ENCODE data around the gene UFSP1. TPM values are rescaled to one million over a fixed set of nuclear protein-coding genes. Genes with fewer than 3 reads are reported as not detected.

The UFSP1 gene
- total and polyA plus RNA-seq, 2 of the 13 experiments (the other 11 are each of a cell fraction or from before 2014, with no cell fraction given) = 0.65 to 3.3 TPM

GRCh38 chr7:100874577-100875355 is 14.7 kb downstream of the UFSP1 start, which contains the start of gene SRRT (continued):
- TF ChIP-seq ZNF713 (CRISPR knock-in tag; IDR thresholded peaks at IDR 0.05) = peak; percentile 62; the same call in 1 of the 2 replicates
- peak; percentile 51 for TF ChIP-seq SIN3B (IDR thresholded peaks at IDR 0.05; ENCODE audit: low read length)
- TF ChIP-seq ZBTB10 (CRISPR knock-in tag; IDR thresholded peaks at IDR 0.05; ENCODE audit: borderline replicate concordance) = peak; percentile 17; the same call in 1 of the 2 replicates
- peak; percentile 72; the same call in 1 of the 2 replicates for TF ChIP-seq ZNF766 (CRISPR knock-in tag; IDR thresholded peaks at IDR 0.05; ENCODE audit: borderline replicate concordance)
- peak; percentile 98 for TF ChIP-seq ZMYM4 (CRISPR knock-in tag; IDR thresholded peaks at IDR 0.05)
- 0 out of 2 replicates have a peak, but pooled peaks have one; percentile 54 for TF ChIP-seq CREB3 (CRISPR knock-in tag; IDR thresholded peaks at IDR 0.05)
- TF ChIP-seq ZNF446 (CRISPR knock-in tag; IDR thresholded peaks at IDR 0.05) = no peak
- peak; percentile 88 for TF ChIP-seq KLF11 (CRISPR knock-in tag; IDR thresholded peaks at IDR 0.05)
- no peak; the same call in 1 of the 2 replicates for TF ChIP-seq ZNF749 (CRISPR knock-in tag; IDR thresholded peaks at IDR 0.05; ENCODE audit: borderline replicate concordance)
- TF ChIP-seq ZNF512B (CRISPR knock-in tag; IDR thresholded peaks at IDR 0.05; ENCODE audit: borderline replicate concordance) = no peak
- no peak for TF ChIP-seq TRIM22 (IDR thresholded peaks at IDR 0.05)
- TF ChIP-seq HDAC2 (CRISPR knock-in tag; IDR thresholded peaks at IDR 0.05) = peak; percentile 92
- peak; percentile 88; the same call in 1 of the 2 replicates for TF ChIP-seq ZSCAN5A (CRISPR knock-in tag; IDR thresholded peaks at IDR 0.05; ENCODE audit: borderline replicate concordance)

All from HepG2 (cell line).